C1 segment of cervical spinal cord (tissue), 14 donors: Measurements from ENCODE around the gene CNTNAP2.

Source experiments
- DNase-seq, 14 donors: peaks; one replicate each; lab custom pipeline; 2025; lab: John Stamatoyannopoulos, UW

CNTNAP2 gene

GRCh38 chr7:148332191-148333186 lies 2215.9 kb downstream of the CNTNAP2 start:
- no peak for DNase-seq

GRCh38 chr7:148334441-148334956 lies 2217.9 kb downstream of the CNTNAP2 start:
- no peak for DNase-seq

GRCh38 chr7:148334959-148335577 lies 2218.5 kb downstream of the CNTNAP2 start:
- peak in 1 of 14 donors; percentile 6 for DNase-seq

GRCh38 chr7:148335790-148336189 lies 2219.2 kb downstream of the CNTNAP2 start:
- DNase-seq, result no peak

- no peak for DNase-seq
Measured at GRCh38 chr7:148336411-148336810, 2219.8 kb downstream of the CNTNAP2 start.

- DNase-seq, result no peak
Measured at GRCh38 chr7:148337246-148337965, 2220.8 kb downstream of the CNTNAP2 start.

- no peak for DNase-seq
Measured at GRCh38 chr7:148337995-148338747, 2221.6 kb downstream of the CNTNAP2 start.

- no peak for DNase-seq
Measured at GRCh38 chr7:148340438-148341280, 2224.1 kb downstream of the CNTNAP2 start.

- no peak for DNase-seq
Measured at GRCh38 chr7:148344406-148344805, 2227.8 kb downstream of the CNTNAP2 start.

GRCh38 chr7:148347981-148348380 lies 2231.4 kb downstream of the CNTNAP2 start:
- no peak for DNase-seq

- no peak for DNase-seq
Measured at GRCh38 chr7:148348466-148348865, 2231.9 kb downstream of the CNTNAP2 start.

GRCh38 chr7:148356303-148356702 lies 2239.7 kb downstream of the CNTNAP2 start:
- peak in 1 of 14 donors; percentile 3 for DNase-seq

GRCh38 chr7:148362541-148362940 lies 2245.9 kb downstream of the CNTNAP2 start:
- no peak for DNase-seq

- DNase-seq, result no peak
Measured at GRCh38 chr7:148367731-148368475, 2251.3 kb downstream of the CNTNAP2 start.

GRCh38 chr7:148368562-148368961 lies 2252.0 kb downstream of the CNTNAP2 start:
- no peak for DNase-seq

GRCh38 chr7:148371280-148371937 lies 2254.8 kb downstream of the CNTNAP2 start:
- no peak for DNase-seq

- DNase-seq, result no peak
Measured at GRCh38 chr7:148374396-148375259, 2258.0 kb downstream of the CNTNAP2 start.

GRCh38 chr7:148379677-148380076 lies 2263.1 kb downstream of the CNTNAP2 start:
- no peak for DNase-seq
